ENCODE data around the gene PIEZO2. TPM values are rescaled to one million over a fixed set of nuclear protein-coding genes. Genes with fewer than 3 reads are reported as not detected.

Gene PIEZO2
- total RNA-seq, 4 donors from 2014 or later: 2.1 to 7.4 (median 2.5) TPM; not detected in 1

GRCh38 chr18:11020877-11021414, 128.4 kb downstream of the PIEZO2 start:
- no peak overlapping the region for H3K27ac ChIP-seq
- H3K36me3 ChIP-seq: no peaks in the 10 kb centered on the region
- TF ChIP-seq POLR2A (IDR thresholded peaks at IDR 0.05) (no peak), CTCF (IDR thresholded peaks at IDR 0.05) (no peak)
- H3K27me3 ChIP-seq: no peaks in the 10 kb centered on the region
- no peaks in the 10 kb centered on the region for H3K4me1 ChIP-seq
- intact Hi-C loops (cut with DNase I): no loop called here
- H3K9me3 ChIP-seq: no peaks in the 10 kb centered on the region
- H3K4me3 ChIP-seq: no peak overlapping the region
- 52 to 59% methylated on average over 6 of the region's 6 CpGs for WGBS, 2 donors
- DNase-seq: no peak

- TF ChIP-seq POLR2A (IDR thresholded peaks at IDR 0.05): no peak
- TF ChIP-seq CTCF (IDR thresholded peaks at IDR 0.05): no peak
- Histone ChIP-seq H3K4me1 (no peaks in the 10 kb centered on the region), H3K27me3 (no peaks in the 10 kb centered on the region), H3K36me3 (no peaks in the 10 kb centered on the region), H3K27ac (no peak overlapping the region), H3K4me3 (no peak overlapping the region), H3K9me3 (no peaks in the 10 kb centered on the region)
- no peak for DNase-seq
- WGBS, 2 donors: 66 to 70% methylated on average over 2 of the region's 2 CpGs
- intact Hi-C loops (cut with DNase I): no loop called here
These were observed 129.1 kb downstream of the PIEZO2 start for GRCh38 chr18:11020161-11020853.

- no peak overlapping the region for H3K27ac ChIP-seq
- no peaks in the 10 kb centered on the region for H3K27me3 ChIP-seq
- whole genome bisulfite sequencing, 2 donors: 78 to 95% methylated on average over 2 of the region's 2 CpGs
- TF ChIP-seq CTCF (IDR thresholded peaks at IDR 0.05) (no peak), POLR2A (IDR thresholded peaks at IDR 0.05) (no peak)
- no peaks in the 10 kb centered on the region for H3K4me1 ChIP-seq
- DNase-seq: no peak
- H3K36me3 ChIP-seq: no peaks in the 10 kb centered on the region
- no peaks in the 10 kb centered on the region for H3K9me3 ChIP-seq
- H3K4me3 ChIP-seq: no peak overlapping the region
- intact Hi-C loops (cut with DNase I): no loop called here
These were observed 129.9 kb downstream of the PIEZO2 start for GRCh38 chr18:11019295-11020105.

GRCh38 chr18:11009869-11010268, 139.5 kb downstream of the PIEZO2 start:
- Histone ChIP-seq H3K36me3 (no peaks in the 10 kb centered on the region), H3K27ac (no peak overlapping the region), H3K4me3 (no peak overlapping the region), H3K4me1 (peaks cover 0 to 14% (median 0%) of the 10 kb centered on the region in 3 donors), H3K27me3 (no peaks in the 10 kb centered on the region), H3K9me3 (no peaks in the 10 kb centered on the region)
- intact Hi-C loops (cut with DNase I): no loop called here
- TF ChIP-seq CTCF (IDR thresholded peaks at IDR 0.05) (no peak), POLR2A (IDR thresholded peaks at IDR 0.05) (no peak)
- 62 to 82% methylated on average over 3 of the region's 3 CpGs for whole genome bisulfite sequencing, 2 donors
- DNase-seq: no peak

GRCh38 chr18:11009147-11009546, 140.2 kb downstream of the PIEZO2 start:
- Histone ChIP-seq H3K36me3 (no peaks in the 10 kb centered on the region), H3K4me3 (no peak overlapping the region), H3K9me3 (no peaks in the 10 kb centered on the region), H3K27me3 (no peaks in the 10 kb centered on the region), H3K4me1 (peaks cover 0 to 19% (median 0%) of the 10 kb centered on the region in 3 donors), H3K27ac (no peak overlapping the region)
- no peak for DNase-seq
- WGBS, 2 donors: 85 to 87% methylated on average over 6 of the region's 6 CpGs
- intact Hi-C loops (cut with DNase I): no loop called here
- TF ChIP-seq POLR2A (IDR thresholded peaks at IDR 0.05): no peak
- TF ChIP-seq CTCF (IDR thresholded peaks at IDR 0.05): no peak

All from esophagus squamous epithelium (tissue), 5 donors.